ENCODE results near the gene HDAC9.

DNA sequence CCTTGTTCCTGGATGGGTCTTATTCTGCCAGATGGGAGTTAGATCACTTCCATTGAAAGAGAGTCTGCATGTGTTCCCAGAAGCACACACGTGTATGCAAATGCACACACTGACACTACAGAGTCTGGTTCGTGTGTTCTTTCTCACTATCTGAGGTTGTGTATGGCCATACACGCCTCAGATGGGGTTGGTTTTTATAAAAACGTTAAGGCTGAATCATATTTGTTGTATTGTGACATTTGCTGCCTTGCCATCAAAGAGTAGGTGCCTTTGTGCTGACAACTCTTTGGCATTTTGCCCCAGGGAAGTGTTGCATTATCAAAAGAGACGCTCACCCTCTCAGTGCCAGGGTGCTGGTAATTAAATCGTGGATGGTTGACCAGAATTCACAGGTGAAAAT, 37.7 kb upstream of the HDAC9 start:
- TF ChIP-seq, protein P1, sequence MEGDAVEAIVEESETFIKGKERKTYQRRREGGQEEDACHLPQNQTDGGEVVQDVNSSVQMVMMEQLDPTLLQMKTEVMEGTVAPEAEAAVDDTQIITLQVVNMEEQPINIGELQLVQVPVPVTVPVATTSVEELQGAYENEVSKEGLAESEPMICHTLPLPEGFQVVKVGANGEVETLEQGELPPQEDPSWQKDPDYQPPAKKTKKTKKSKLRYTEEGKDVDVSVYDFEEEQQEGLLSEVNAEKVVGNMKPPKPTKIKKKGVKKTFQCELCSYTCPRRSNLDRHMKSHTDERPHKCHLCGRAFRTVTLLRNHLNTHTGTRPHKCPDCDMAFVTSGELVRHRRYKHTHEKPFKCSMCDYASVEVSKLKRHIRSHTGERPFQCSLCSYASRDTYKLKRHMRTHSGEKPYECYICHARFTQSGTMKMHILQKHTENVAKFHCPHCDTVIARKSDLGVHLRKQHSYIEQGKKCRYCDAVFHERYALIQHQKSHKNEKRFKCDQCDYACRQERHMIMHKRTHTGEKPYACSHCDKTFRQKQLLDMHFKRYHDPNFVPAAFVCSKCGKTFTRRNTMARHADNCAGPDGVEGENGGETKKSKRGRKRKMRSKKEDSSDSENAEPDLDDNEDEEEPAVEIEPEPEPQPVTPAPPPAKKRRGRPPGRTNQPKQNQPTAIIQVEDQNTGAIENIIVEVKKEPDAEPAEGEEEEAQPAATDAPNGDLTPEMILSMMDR (IDR thresholded peaks at IDR 0.05), result no peak
- no peak for TF ChIP-seq POLR2A (IDR thresholded peaks at IDR 0.05)
